ENCODE results near the gene CDH4. TPM values are rescaled to one million over a fixed set of nuclear protein-coding genes. Genes with fewer than 3 reads are reported as not detected.

Gene CDH4
- total and polyA plus RNA-seq, 2 donors (not counting 1 experiment from before 2014, with no cell fraction given), result not detected

GRCh38 chr20:61630816-61631215 lies 378.8 kb downstream of the CDH4 start:
- DNase-seq, result no peak
- H3K9ac ChIP-seq (ENCODE audit: low read length), result no peak overlapping the region
- no peaks in the 10 kb centered on the region for H3K27me3 Mint-ChIP-seq
- H4K20me1 ChIP-seq (ENCODE audit: control insufficient read depth, insufficient read depth, low read length, poor library complexity, severe bottlenecking), result no peaks in the 10 kb centered on the region
- no peak overlapping the region for H3K27ac ChIP-seq (ENCODE audit: low read length in 2 of 2)
- no peak overlapping the region for H3K4me3 ChIP-seq (ENCODE audit: control extremely low read depth in 1 of 5, extremely low read depth in 1 of 5, insufficient read depth in 1 of 5, low read depth in 2 of 5, low read length in 4 of 5)
- H3K4me1 Mint-ChIP-seq, result no peaks in the 10 kb centered on the region
- H3K79me2 ChIP-seq (ENCODE audit: control insufficient read depth, insufficient read depth, low read length), result no peaks in the 10 kb centered on the region
- 84% methylated on average over 10 of the region's 10 CpGs for WGBS (ENCODE audit: insufficient coverage)
- TF ChIP-seq CTCF (IDR thresholded peaks at IDR 0.05) (no peak), EZH2 (IDR thresholded peaks at IDR 0.05; ENCODE audit: borderline replicate concordance, insufficient read depth, low read depth, low read length, poor library complexity, severe bottlenecking) (no peak)
- no peaks in the 10 kb centered on the region for H3K27me3 ChIP-seq (replicated peaks in 1 of 4; ENCODE audit: control extremely low read depth in 1 of 4, control insufficient read depth in 3 of 4, insufficient read depth in 4 of 4, low read length in 3 of 4)
- no peaks in the 10 kb centered on the region for H3K36me3 ChIP-seq (replicated peaks in 1 of 2; ENCODE audit: control extremely low read depth in 1 of 2, control insufficient read depth in 1 of 2, extremely low read depth in 1 of 2, insufficient read depth in 2 of 2, low read length in 1 of 2)
- H3K4me2 ChIP-seq (replicated peaks; ENCODE audit: low read depth, low read length, poor library complexity, severe bottlenecking), result no peak overlapping the region
- peaks cover 5% of the 10 kb centered on the region for H3K9me3 Mint-ChIP-seq (ENCODE audit: insufficient read depth)
- H3K27ac Mint-ChIP-seq, result no peak overlapping the region
- no peak overlapping the region for H2AFZ ChIP-seq (ENCODE audit: insufficient read depth, low read depth, low read length, poor library complexity, severe bottlenecking)
- peaks cover 0 to 36% (median 0%) of the 10 kb centered on the region in 3 donors for H3K9me3 ChIP-seq (ENCODE audit: control extremely low read depth in 1 of 3, control insufficient read depth in 2 of 3, insufficient read depth in 1 of 3, low read length in 2 of 3)
- ChIA-PET CTCF (no interaction called here), POLR2A (no interaction called here)
- intact Hi-C loops (cut with micrococcal nuclease), result no loop called here
- no peaks in the 10 kb centered on the region for H3K4me1 ChIP-seq (ENCODE audit: control insufficient read depth in 2 of 2, insufficient read depth in 2 of 2, low read length in 2 of 2)
- H3K4me3 Mint-ChIP-seq, result no peak overlapping the region
- no peak for ATAC-seq (ENCODE audit: low read depth)

GRCh38 chr20:61631751-61632150 lies 379.7 kb downstream of the CDH4 start:
- peaks cover 5% of the 10 kb centered on the region for H3K9me3 Mint-ChIP-seq (ENCODE audit: insufficient read depth)
- ChIA-PET CTCF (no interaction called here), POLR2A (no interaction called here)
- H3K4me1 Mint-ChIP-seq, result no peaks in the 10 kb centered on the region
- Histone ChIP-seq H3K27me3 (replicated peaks in 1 of 4; ENCODE audit: control extremely low read depth in 1 of 4, control insufficient read depth in 3 of 4, insufficient read depth in 4 of 4, low read length in 3 of 4) (no peaks in the 10 kb centered on the region), H3K79me2 (ENCODE audit: control insufficient read depth, insufficient read depth, low read length) (no peaks in the 10 kb centered on the region), H3K9ac (ENCODE audit: low read length) (no peak overlapping the region), H2AFZ (ENCODE audit: insufficient read depth, low read depth, low read length, poor library complexity, severe bottlenecking) (no peak overlapping the region), H3K4me2 (replicated peaks; ENCODE audit: low read depth, low read length, poor library complexity, severe bottlenecking) (no peak overlapping the region), H3K27ac (ENCODE audit: low read length in 2 of 2) (no peak overlapping the region), H3K9me3 (ENCODE audit: control extremely low read depth in 1 of 3, control insufficient read depth in 2 of 3, insufficient read depth in 1 of 3, low read length in 2 of 3) (peaks cover 0 to 43% (median 0%) of the 10 kb centered on the region in 3 donors), H4K20me1 (ENCODE audit: control insufficient read depth, insufficient read depth, low read length, poor library complexity, severe bottlenecking) (no peaks in the 10 kb centered on the region), H3K36me3 (replicated peaks in 1 of 2; ENCODE audit: control extremely low read depth in 1 of 2, control insufficient read depth in 1 of 2, extremely low read depth in 1 of 2, insufficient read depth in 2 of 2, low read length in 1 of 2) (no peaks in the 10 kb centered on the region), H3K4me3 (ENCODE audit: control extremely low read depth in 1 of 5, extremely low read depth in 1 of 5, insufficient read depth in 1 of 5, low read depth in 2 of 5, low read length in 4 of 5) (no peak overlapping the region), H3K4me1 (ENCODE audit: control insufficient read depth in 2 of 2, insufficient read depth in 2 of 2, low read length in 2 of 2) (no peaks in the 10 kb centered on the region)
- no peak for ATAC-seq (ENCODE audit: low read depth)
- no peak for DNase-seq
- H3K27me3 Mint-ChIP-seq, result no peaks in the 10 kb centered on the region
- TF ChIP-seq EZH2 (IDR thresholded peaks at IDR 0.05; ENCODE audit: borderline replicate concordance, insufficient read depth, low read depth, low read length, poor library complexity, severe bottlenecking) (no peak), CTCF (IDR thresholded peaks at IDR 0.05) (no peak)
- intact Hi-C loops (cut with micrococcal nuclease), result no loop called here
- no peak overlapping the region for H3K4me3 Mint-ChIP-seq
- no peak overlapping the region for H3K27ac Mint-ChIP-seq
- WGBS (ENCODE audit: insufficient coverage), result 91% methylated on average over 17 of the region's 17 CpGs

Data from B cell (primary cell).